ENCODE results near the gene KCP. TPM values are rescaled to one million over a fixed set of nuclear protein-coding genes. Genes with fewer than 3 reads are reported as not detected.

The KCP gene
- total RNA-seq, 1 donor from 2014 or later: 0.70 TPM

GRCh38 chr7:128865996-128866877 lies 44.3 kb downstream of the KCP start:
- H3K4me1 Mint-ChIP-seq (ENCODE audit: unreplicated experiment): peaks cover 30% of the 10 kb centered on the region
- no peak overlapping the region for H3K4me3 Mint-ChIP-seq (ENCODE audit: unreplicated experiment)
- no peaks in the 10 kb centered on the region for H3K9me3 Mint-ChIP-seq (ENCODE audit: unreplicated experiment)
- DNase-seq (ENCODE audit: extremely low spot score, unreplicated experiment): no peak
- no peak overlapping the region for H3K27ac Mint-ChIP-seq (ENCODE audit: unreplicated experiment)
- no peak for TF ChIP-seq CTCF (IDR thresholded peaks at IDR 0.05)
- H3K27me3 Mint-ChIP-seq (ENCODE audit: unreplicated experiment): peaks cover 5% of the 10 kb centered on the region
- H3K36me3 Mint-ChIP-seq (ENCODE audit: unreplicated experiment): peaks cover 22% of the 10 kb centered on the region

GRCh38 chr7:128865303-128865702 lies 45.2 kb downstream of the KCP start:
- Mint-ChIP-seq H3K27me3 (ENCODE audit: unreplicated experiment) (peaks cover 4% of the 10 kb centered on the region), H3K9me3 (ENCODE audit: unreplicated experiment) (no peaks in the 10 kb centered on the region), H3K4me3 (ENCODE audit: unreplicated experiment) (no peak overlapping the region), H3K4me1 (ENCODE audit: unreplicated experiment) (peaks cover 33% of the 10 kb centered on the region), H3K27ac (ENCODE audit: unreplicated experiment) (no peak overlapping the region), H3K36me3 (ENCODE audit: unreplicated experiment) (peaks cover 21% of the 10 kb centered on the region)
- DNase-seq (ENCODE audit: extremely low spot score, unreplicated experiment): no peak
- TF ChIP-seq CTCF (IDR thresholded peaks at IDR 0.05): no peak

GRCh38 chr7:128863433-128863989 lies 47.0 kb downstream of the KCP start:
- Mint-ChIP-seq H3K27ac (ENCODE audit: unreplicated experiment) (peak overlapping the region; percentile 94), H3K36me3 (ENCODE audit: unreplicated experiment) (peaks cover 20% of the 10 kb centered on the region), H3K27me3 (ENCODE audit: unreplicated experiment) (no peaks in the 10 kb centered on the region), H3K4me3 (ENCODE audit: unreplicated experiment) (peak overlapping the region; percentile 99), H3K9me3 (ENCODE audit: unreplicated experiment) (no peaks in the 10 kb centered on the region), H3K4me1 (ENCODE audit: unreplicated experiment) (peaks cover 44% of the 10 kb centered on the region)
- DNase-seq (ENCODE audit: extremely low spot score, unreplicated experiment): no peak
- peak; percentile 62 for TF ChIP-seq CTCF (IDR thresholded peaks at IDR 0.05)

- peaks cover 20% of the 10 kb centered on the region for H3K36me3 Mint-ChIP-seq (ENCODE audit: unreplicated experiment)
- DNase-seq (ENCODE audit: extremely low spot score, unreplicated experiment): peak; percentile 100
- H3K27ac Mint-ChIP-seq (ENCODE audit: unreplicated experiment): peak within 1 kb of the TSS; percentile 94
- no peaks in the 10 kb centered on the region for H3K9me3 Mint-ChIP-seq (ENCODE audit: unreplicated experiment)
- H3K4me3 Mint-ChIP-seq (ENCODE audit: unreplicated experiment): peak within 1 kb of the TSS; percentile 99
- TF ChIP-seq CTCF (IDR thresholded peaks at IDR 0.05): no peak
- H3K27me3 Mint-ChIP-seq (ENCODE audit: unreplicated experiment): no peaks in the 10 kb centered on the region
- H3K4me1 Mint-ChIP-seq (ENCODE audit: unreplicated experiment): peaks cover 44% of the 10 kb centered on the region
Observed at GRCh38 chr7:128862571-128863432, 47.7 kb downstream of the KCP start, which contains the start of gene ATP6V1F. Gene ATP6V1F (plus strand): TSS chr7:128862856. CDS start chr7:128862905, 49 bp downstream.

Measured in osteocyte (in vitro differentiated cells).